Stomach (tissue), 4 donors: ENCODE data around the gene MDFIC.

ENCODE experiments used
- EP300 ChIP-seq: sonication (generic); formaldehyde crosslinking; IDR thresholded peaks from one replicate; pipeline ENCODE4 v1.6.1; 2017; ENCODE audit warnings: antibody characterized with exemption
- POLR2A ChIP-seq, 4 donors: fragments of 450-650 bp; IDR thresholded peaks; one replicate each; pipeline ENCODE4 v1.6.1; 2016; ENCODE audit warnings: antibody characterized with exemption in 4 of 4, control low read depth in 2 of 4, mild to moderate bottlenecking in 1 of 4, moderate library complexity in 1 of 4
- POLR2AphosphoS5 ChIP-seq, 3 donors: sonication (generic); formaldehyde crosslinking; IDR thresholded peaks; one replicate each; pipeline ENCODE4 v1.6.1; 2016; ENCODE audit warnings: antibody characterized with exemption in 3 of 3
- TF ChIP-seq, protein P1 (sequence below), 7 experiments: fragments of 450-650 bp in 4 of 7; fragments of 200-600 bp in 3 of 7; sonication (generic) in 3 of 7; IDR thresholded peaks; one replicate each; pipeline ENCODE4 v1.5.1; 2016 to 2019; ENCODE audit warnings: antibody characterized with exemption in 7 of 7, control low read depth in 2 of 7, mild to moderate bottlenecking in 1 of 7

DNA sequence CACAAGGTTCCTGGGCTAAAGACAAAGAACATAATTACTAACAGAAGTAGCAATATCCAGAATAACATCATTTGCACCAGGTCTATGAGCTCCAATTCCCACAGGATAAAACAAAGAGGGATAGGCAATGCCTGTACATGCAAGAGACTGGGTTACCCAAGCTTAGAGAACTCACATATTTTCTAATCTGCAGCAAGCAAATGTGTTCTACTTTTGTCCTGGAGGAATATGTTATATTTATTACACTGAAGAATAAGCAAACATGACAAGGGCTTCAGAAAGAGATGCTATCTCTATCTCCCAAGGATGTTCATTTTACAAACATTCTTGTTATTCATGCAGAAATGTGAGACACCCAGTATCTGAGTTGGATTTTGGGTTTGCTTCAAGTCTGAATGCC is 118.6 kb downstream of the MDFIC start:
- TF ChIP-seq, protein P1, sequence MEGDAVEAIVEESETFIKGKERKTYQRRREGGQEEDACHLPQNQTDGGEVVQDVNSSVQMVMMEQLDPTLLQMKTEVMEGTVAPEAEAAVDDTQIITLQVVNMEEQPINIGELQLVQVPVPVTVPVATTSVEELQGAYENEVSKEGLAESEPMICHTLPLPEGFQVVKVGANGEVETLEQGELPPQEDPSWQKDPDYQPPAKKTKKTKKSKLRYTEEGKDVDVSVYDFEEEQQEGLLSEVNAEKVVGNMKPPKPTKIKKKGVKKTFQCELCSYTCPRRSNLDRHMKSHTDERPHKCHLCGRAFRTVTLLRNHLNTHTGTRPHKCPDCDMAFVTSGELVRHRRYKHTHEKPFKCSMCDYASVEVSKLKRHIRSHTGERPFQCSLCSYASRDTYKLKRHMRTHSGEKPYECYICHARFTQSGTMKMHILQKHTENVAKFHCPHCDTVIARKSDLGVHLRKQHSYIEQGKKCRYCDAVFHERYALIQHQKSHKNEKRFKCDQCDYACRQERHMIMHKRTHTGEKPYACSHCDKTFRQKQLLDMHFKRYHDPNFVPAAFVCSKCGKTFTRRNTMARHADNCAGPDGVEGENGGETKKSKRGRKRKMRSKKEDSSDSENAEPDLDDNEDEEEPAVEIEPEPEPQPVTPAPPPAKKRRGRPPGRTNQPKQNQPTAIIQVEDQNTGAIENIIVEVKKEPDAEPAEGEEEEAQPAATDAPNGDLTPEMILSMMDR (IDR thresholded peaks at IDR 0.05) = no peak
- TF ChIP-seq EP300 = no peak
- no peak for TF ChIP-seq POLR2AphosphoS5 (IDR thresholded peaks at IDR 0.05)
- no peak for TF ChIP-seq POLR2A (IDR thresholded peaks at IDR 0.05)
